NCI-H1105 treated with DMSO at 0.1 percent for 48 hours (cell line): ENCODE data around the gene ATAD3B.
"Not testable (repeated sequence)": the region's sequence is repeated elsewhere in the genome, so short reads cannot be mapped to it uniquely, and the experiment has no call there.

Source experiments
- DNase-seq: peaks from one replicate; lab custom pipeline; 2025; lab: John Stamatoyannopoulos, UW

The ATAD3B gene

GRCh38 chr1:1510912-1511532, 39.5 kb downstream of the ATAD3B start:
- peak; percentile 15 for DNase-seq

- peak; percentile 95 for DNase-seq
These were observed 40.1 kb downstream of the ATAD3B start, which contains the start of gene ATAD3A for GRCh38 chr1:1511533-1512285. Gene ATAD3A (plus strand): TSS chr1:1512162. CDS start chr1:1512269, 107 bp downstream.

GRCh38 chr1:1512425-1512824, 40.9 kb downstream of the ATAD3B start:
- not testable (repeated sequence) for DNase-seq

GRCh38 chr1:1513675-1514074, 42.1 kb downstream of the ATAD3B start:
- not testable (repeated sequence) for DNase-seq

- DNase-seq, result not testable (repeated sequence)
These were observed 42.8 kb downstream of the ATAD3B start for GRCh38 chr1:1514376-1514775.

GRCh38 chr1:1516923-1517322, 45.4 kb downstream of the ATAD3B start:
- not testable (repeated sequence) for DNase-seq

GRCh38 chr1:1517973-1518620, 46.5 kb downstream of the ATAD3B start:
- DNase-seq, result no peak

GRCh38 chr1:1518621-1519007, 47.0 kb downstream of the ATAD3B start:
- DNase-seq, result not testable (repeated sequence)

- not testable (repeated sequence) for DNase-seq
These were observed 48.4 kb downstream of the ATAD3B start for GRCh38 chr1:1519805-1520505.

- DNase-seq, result no peak
These were observed 49.8 kb downstream of the ATAD3B start for GRCh38 chr1:1521331-1521730.

- DNase-seq, result not testable (repeated sequence)
These were observed 51.0 kb downstream of the ATAD3B start for GRCh38 chr1:1522536-1522935.

GRCh38 chr1:1523226-1523625, 51.7 kb downstream of the ATAD3B start:
- not testable (repeated sequence) for DNase-seq

- DNase-seq, result not testable (repeated sequence)
These were observed 52.1 kb downstream of the ATAD3B start for GRCh38 chr1:1523651-1524050.

GRCh38 chr1:1524750-1525383, 53.3 kb downstream of the ATAD3B start:
- not testable (repeated sequence) for DNase-seq

GRCh38 chr1:1526476-1526875, 54.9 kb downstream of the ATAD3B start:
- DNase-seq, result not testable (repeated sequence)

GRCh38 chr1:1527092-1527816, 55.7 kb downstream of the ATAD3B start:
- DNase-seq, result no peak

- DNase-seq, result no peak
These were observed 57.0 kb downstream of the ATAD3B start for GRCh38 chr1:1528301-1529267.

- no peak for DNase-seq
These were observed 57.8 kb downstream of the ATAD3B start for GRCh38 chr1:1529321-1529720.

GRCh38 chr1:1529936-1530335, 58.4 kb downstream of the ATAD3B start:
- no peak for DNase-seq

GRCh38 chr1:1531947-1532346, 60.4 kb downstream of the ATAD3B start:
- DNase-seq, result no peak
